Esophagus muscularis mucosa (tissue), 4 donors: ENCODE data around the gene REV1. TPM values are rescaled to one million over a fixed set of nuclear protein-coding genes. Genes with fewer than 3 reads are reported as not detected.

Experiments
- DNase-seq: peaks from one replicate; pipeline ENCODE4 v3.0.0-alpha.2; 2017; ENCODE audit errors: extremely low spot score
- H3K27ac ChIP-seq, 4 donors: fragments of 200-600 bp; sonication (generic); replicated peaks in 1 of 4; 1 replicate in 3 of 4; 2 replicates in 1 of 4; pipeline ENCODE4 v1.5.1; 2016 to 2019; ENCODE audit warnings: mild to moderate bottlenecking in 1 of 4
- H3K27me3 ChIP-seq, 4 donors: fragments of 200-600 bp; sonication (generic); one replicate each; pipeline versions ENCODE4 v1.5.1 to v1.6.0; 2016 to 2019
- H3K36me3 ChIP-seq, 4 donors: fragments of 200-600 bp; sonication (generic); one replicate each; pipeline ENCODE4 v1.5.1; 2016 to 2019
- H3K4me1 ChIP-seq, 4 donors: fragments of 200-600 bp; sonication (generic); one replicate each; pipeline ENCODE4 v1.5.1; 2016 to 2019
- H3K4me3 ChIP-seq, 4 donors: fragments of 200-600 bp; sonication (generic); 1 replicate in 2 of 4; 2 replicates in 2 of 4; pipeline ENCODE4 v1.5.1; 2016 to 2019; ENCODE audit warnings: mild to moderate bottlenecking in 4 of 4, moderate library complexity in 1 of 4
- H3K9me3 ChIP-seq, 4 donors: fragments of 200-600 bp; sonication (generic); 1 replicate in 3 of 4; 2 replicates in 1 of 4; pipeline ENCODE4 v1.5.1; 2016 to 2019
- EP300 ChIP-seq: sonication (generic); formaldehyde crosslinking; IDR thresholded peaks from one replicate; pipeline ENCODE4 v1.6.1; 2017; ENCODE audit warnings: antibody characterized with exemption
- POLR2A ChIP-seq: fragments of 450-650 bp; IDR thresholded peaks from one replicate; pipeline ENCODE4 v1.6.1; 2017; ENCODE audit warnings: antibody characterized with exemption, moderate library complexity, mild to moderate bottlenecking, low read depth
- POLR2AphosphoS5 ChIP-seq, 2 donors: sonication (generic); formaldehyde crosslinking; IDR thresholded peaks; one replicate each; pipeline ENCODE4 v1.6.1; 2017; ENCODE audit warnings: antibody characterized with exemption in 2 of 2
- WGBS: methylation state at CpG from one replicate; pipeline ENCODE4 v1.1.5; 2018; 5-methylcytosine and 5-hydroxymethylcytosine counted together
- intact Hi-C: fragments of 100-400 bp; cut with DNase I; formaldehyde crosslinking; loops from one replicate; pipeline ENCODE4 v1.15.1; 2023
- total RNA-seq, 4 donors: library from RNA; depleted of rRNA; stranded (reverse); fragments of >200 nt; gene quantifications; one replicate each; pipeline versions ENCODE4 v1.1.0 to v1.2.1, GENCODE V29; 2016
- TF ChIP-seq, protein P1 (sequence below), 3 experiments: fragments of 200-600 bp in 2 of 3; fragments of 450-650 bp in 1 of 3; sonication (generic) in 2 of 3; IDR thresholded peaks; one replicate each; pipeline ENCODE4 v1.5.1; 2017 to 2019; ENCODE audit warnings: antibody characterized with exemption in 3 of 3, mild to moderate bottlenecking in 2 of 3, moderate library complexity in 1 of 3

REV1 gene
- total RNA-seq, 4 donors from 2014 or later, result 26.7 to 47.7 (median 31.4) TPM

DNA sequence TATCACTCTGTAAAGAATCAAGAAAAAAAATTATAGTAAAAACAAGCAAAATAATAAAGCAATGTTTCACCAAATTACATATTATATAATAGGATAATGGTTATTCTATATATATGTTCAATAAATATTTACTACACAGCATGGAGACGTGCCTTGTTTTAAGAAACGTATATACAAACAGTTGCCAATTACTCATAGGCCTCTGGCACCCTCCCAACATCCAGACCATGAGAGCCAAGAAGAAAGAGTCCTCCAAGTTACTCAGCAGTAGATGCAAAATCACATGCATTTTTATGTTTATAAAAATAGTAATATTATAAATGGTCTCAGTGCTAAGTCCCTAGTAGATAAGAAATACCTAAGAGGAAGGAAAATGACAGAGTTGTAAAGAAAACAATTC is 64.8 kb downstream of the REV1 start:
- DNase-seq, result no peak
- 26% methylated on average over 2 of the region's 2 CpGs for WGBS
- TF ChIP-seq POLR2AphosphoS5 (IDR thresholded peaks at IDR 0.05) (no peak), POLR2A (no peak), EP300 (no peak)
- TF ChIP-seq, protein P1, sequence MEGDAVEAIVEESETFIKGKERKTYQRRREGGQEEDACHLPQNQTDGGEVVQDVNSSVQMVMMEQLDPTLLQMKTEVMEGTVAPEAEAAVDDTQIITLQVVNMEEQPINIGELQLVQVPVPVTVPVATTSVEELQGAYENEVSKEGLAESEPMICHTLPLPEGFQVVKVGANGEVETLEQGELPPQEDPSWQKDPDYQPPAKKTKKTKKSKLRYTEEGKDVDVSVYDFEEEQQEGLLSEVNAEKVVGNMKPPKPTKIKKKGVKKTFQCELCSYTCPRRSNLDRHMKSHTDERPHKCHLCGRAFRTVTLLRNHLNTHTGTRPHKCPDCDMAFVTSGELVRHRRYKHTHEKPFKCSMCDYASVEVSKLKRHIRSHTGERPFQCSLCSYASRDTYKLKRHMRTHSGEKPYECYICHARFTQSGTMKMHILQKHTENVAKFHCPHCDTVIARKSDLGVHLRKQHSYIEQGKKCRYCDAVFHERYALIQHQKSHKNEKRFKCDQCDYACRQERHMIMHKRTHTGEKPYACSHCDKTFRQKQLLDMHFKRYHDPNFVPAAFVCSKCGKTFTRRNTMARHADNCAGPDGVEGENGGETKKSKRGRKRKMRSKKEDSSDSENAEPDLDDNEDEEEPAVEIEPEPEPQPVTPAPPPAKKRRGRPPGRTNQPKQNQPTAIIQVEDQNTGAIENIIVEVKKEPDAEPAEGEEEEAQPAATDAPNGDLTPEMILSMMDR (IDR thresholded peaks at IDR 0.05), result no peak
- Histone ChIP-seq H3K36me3 (peaks cover 4 to 75% (median 45%) of the 10 kb centered on the region in 4 donors), H3K9me3 (no peaks in the 10 kb centered on the region), H3K4me1 (peaks cover 4 to 53% (median 44%) of the 10 kb centered on the region in 4 donors), H3K27ac (peak overlapping the region in 2 of 4 donors; percentile 25), H3K4me3 (no peak overlapping the region), H3K27me3 (no peaks in the 10 kb centered on the region)
- intact Hi-C loops, result no loop called here

DNA sequence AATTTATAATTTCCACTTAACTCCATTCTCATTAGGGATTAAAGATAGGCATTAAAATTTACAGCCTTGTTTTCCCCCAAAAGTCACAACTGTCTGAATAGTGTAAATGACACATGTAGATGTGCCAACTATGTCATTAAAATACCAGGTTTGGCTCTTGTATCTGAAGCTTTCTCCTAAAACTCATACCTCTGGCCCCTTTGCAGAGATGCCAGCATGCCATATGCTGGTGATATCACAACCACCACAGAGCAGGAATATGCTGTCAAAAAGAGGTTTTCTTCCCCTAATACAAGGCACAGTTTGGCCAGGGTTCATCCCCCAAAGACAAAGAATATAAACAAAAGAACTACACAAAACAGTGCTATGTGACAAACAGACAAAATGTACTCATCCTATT is 65.4 kb downstream of the REV1 start:
- Histone ChIP-seq H3K27me3 (no peaks in the 10 kb centered on the region), H3K9me3 (no peaks in the 10 kb centered on the region), H3K36me3 (peaks cover 4 to 73% (median 48%) of the 10 kb centered on the region in 4 donors), H3K4me3 (no peak overlapping the region), H3K27ac (peak overlapping the region in 3 of 4 donors; percentile 25 to 26 (median 25)), H3K4me1 (peaks cover 4 to 59% (median 46%) of the 10 kb centered on the region in 4 donors)
- TF ChIP-seq, protein P1 (IDR thresholded peaks at IDR 0.05), result no peak
- TF ChIP-seq EP300, result no peak
- TF ChIP-seq POLR2A, result no peak
- TF ChIP-seq POLR2AphosphoS5 (IDR thresholded peaks at IDR 0.05), result no peak
- intact Hi-C loops, result no loop called here
- no peak for DNase-seq

DNA sequence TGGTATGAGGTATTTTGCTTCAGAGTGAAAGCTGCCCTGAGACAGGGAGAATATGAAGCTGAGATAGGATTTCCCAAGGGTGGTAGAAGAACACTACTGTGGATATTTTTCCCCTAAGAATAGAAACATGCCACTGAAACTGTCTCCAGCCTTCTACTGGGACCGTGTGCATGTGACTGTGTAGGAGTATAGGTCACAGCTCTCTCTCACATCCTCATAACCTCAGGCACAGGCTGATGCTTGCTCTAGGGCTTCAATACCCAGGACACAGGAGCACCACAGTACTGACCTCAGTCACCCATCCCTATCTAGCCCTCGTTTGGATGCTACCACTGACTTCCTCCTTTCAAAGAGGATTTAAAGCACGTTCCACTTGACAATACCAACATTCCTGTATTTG is 67.2 kb downstream of the REV1 start:
- Histone ChIP-seq H3K4me1 (peaks cover 4 to 59% (median 46%) of the 10 kb centered on the region in 4 donors), H3K36me3 (peaks cover 0 to 69% (median 46%) of the 10 kb centered on the region in 4 donors), H3K9me3 (no peaks in the 10 kb centered on the region), H3K27ac (peak overlapping the region in 1 of 4 donors; percentile 20), H3K4me3 (no peak overlapping the region), H3K27me3 (no peaks in the 10 kb centered on the region)
- TF ChIP-seq POLR2A (no peak), POLR2AphosphoS5 (IDR thresholded peaks at IDR 0.05) (no peak), EP300 (no peak)
- TF ChIP-seq, protein P1 (IDR thresholded peaks at IDR 0.05), result no peak
- WGBS, result 41% methylated on average over 3 of the region's 3 CpGs
- no peak for DNase-seq
- intact Hi-C loops, result no loop called here

DNA sequence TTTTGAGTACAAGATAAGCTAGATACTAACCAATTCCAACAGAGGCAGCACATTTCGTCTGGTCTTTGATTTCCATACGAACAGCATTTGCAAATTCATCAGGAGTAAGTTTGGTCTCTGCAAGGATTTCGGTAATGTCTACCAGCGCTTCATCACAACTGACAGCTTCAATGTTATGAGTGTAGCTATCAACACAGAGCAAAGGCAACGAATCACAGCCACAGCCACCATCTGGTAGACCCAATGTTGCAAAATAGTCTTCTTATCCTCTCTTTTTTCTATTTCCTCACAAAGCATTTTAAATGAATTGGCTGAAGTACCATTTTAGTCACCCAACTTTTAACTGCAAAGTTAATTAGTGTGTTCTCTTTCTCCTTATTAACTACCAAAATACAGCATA is 68.3 kb downstream of the REV1 start:
- peaks cover 4 to 59% (median 46%) of the 10 kb centered on the region in 4 donors for H3K4me1 ChIP-seq
- H3K4me3 ChIP-seq, result no peak overlapping the region
- TF ChIP-seq, protein P1 (IDR thresholded peaks at IDR 0.05), result no peak
- TF ChIP-seq POLR2AphosphoS5 (IDR thresholded peaks at IDR 0.05), result no peak
- TF ChIP-seq POLR2A, result no peak
- no peak for TF ChIP-seq EP300
- intact Hi-C loops, result no loop called here
- no peaks in the 10 kb centered on the region for H3K27me3 ChIP-seq
- WGBS, result 96% methylated on average over 5 of the region's 5 CpGs
- peaks cover 0 to 73% (median 51%) of the 10 kb centered on the region in 4 donors for H3K36me3 ChIP-seq
- no peaks in the 10 kb centered on the region for H3K9me3 ChIP-seq
- DNase-seq, result no peak
- H3K27ac ChIP-seq, result no peak overlapping the region

DNA sequence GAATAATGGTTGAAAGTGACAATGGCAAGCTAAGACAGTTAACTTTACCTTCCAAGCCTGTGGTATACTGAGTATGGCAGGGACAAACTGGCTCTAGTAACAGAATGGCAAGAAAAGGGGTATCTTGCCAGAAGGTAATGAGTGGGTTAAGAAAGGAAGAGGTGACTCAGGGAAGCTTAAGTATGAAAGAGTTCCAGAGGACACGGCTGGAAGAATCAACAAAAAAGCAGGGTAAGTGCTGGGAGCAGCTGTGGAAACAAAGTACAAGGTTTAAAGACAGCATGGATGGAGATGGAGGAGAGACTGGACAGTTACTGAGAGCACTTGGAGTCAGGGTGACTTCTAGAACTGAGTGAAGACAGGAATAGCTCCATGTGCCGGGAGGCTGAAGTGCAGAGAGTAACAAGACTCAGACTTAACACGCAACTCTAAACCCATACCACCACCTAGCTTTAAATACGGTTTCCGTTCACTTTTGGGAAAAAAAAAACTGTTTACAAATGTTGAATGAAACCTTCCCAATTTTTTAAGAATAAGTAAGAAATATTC is 69.0 kb downstream of the REV1 start:
- WGBS, result 84% methylated on average over 5 of the region's 5 CpGs
- intact Hi-C loops, result no loop called here
- peaks cover 4 to 58% (median 46%) of the 10 kb centered on the region in 4 donors for H3K4me1 ChIP-seq
- H3K27ac ChIP-seq, result no peak overlapping the region
- no peak for TF ChIP-seq EP300
- TF ChIP-seq, protein P1 (IDR thresholded peaks at IDR 0.05), result no peak
- no peak for TF ChIP-seq POLR2AphosphoS5 (IDR thresholded peaks at IDR 0.05)
- no peak for TF ChIP-seq POLR2A
- no peak for DNase-seq
- H3K9me3 ChIP-seq, result no peaks in the 10 kb centered on the region
- peaks cover 0 to 75% (median 54%) of the 10 kb centered on the region in 4 donors for H3K36me3 ChIP-seq
- H3K27me3 ChIP-seq, result no peaks in the 10 kb centered on the region
- H3K4me3 ChIP-seq, result no peak overlapping the region
